Globus pallidus (tissue), 1 donor: ENCODE data around the gene EXOC2.
A peak's percentile ranks its signal among the peaks of the same experiment; 100 is the strongest.

Experiments
- DNase-seq: peaks from one replicate; pipeline ENCODE4 v3.0.0-alpha.2; 2015; ENCODE audit warnings: low spot score

The EXOC2 gene

GRCh38 chr6:493840-494239 lies 199.1 kb downstream of the EXOC2 start:
- DNase-seq, result no peak

GRCh38 chr6:492816-493414 lies 200.0 kb downstream of the EXOC2 start:
- no peak for DNase-seq

- DNase-seq, result no peak
These were observed 200.8 kb downstream of the EXOC2 start for GRCh38 chr6:492178-492577.

- no peak for DNase-seq
These were observed 201.7 kb downstream of the EXOC2 start for GRCh38 chr6:491233-491632.

- DNase-seq, result no peak
These were observed 202.5 kb downstream of the EXOC2 start for GRCh38 chr6:490251-491037.

GRCh38 chr6:489762-490161 lies 203.2 kb downstream of the EXOC2 start:
- DNase-seq, result no peak

- no peak for DNase-seq
These were observed 203.9 kb downstream of the EXOC2 start for GRCh38 chr6:489001-489400.

GRCh38 chr6:487956-488355 lies 205.0 kb downstream of the EXOC2 start:
- DNase-seq, result peak; percentile 97

- no peak for DNase-seq
These were observed 207.2 kb downstream of the EXOC2 start for GRCh38 chr6:485655-486170.

GRCh38 chr6:484746-485145 lies 208.2 kb downstream of the EXOC2 start:
- no peak for DNase-seq

GRCh38 chr6:484086-484745 lies 208.7 kb downstream of the EXOC2 start:
- no peak for DNase-seq

- no peak for DNase-seq
These were observed 217.6 kb downstream of the EXOC2 start for GRCh38 chr6:475314-475713.

- DNase-seq, result no peak
These were observed 218.3 kb downstream of the EXOC2 start for GRCh38 chr6:474453-475185.

GRCh38 chr6:473768-474452 lies 219.0 kb downstream of the EXOC2 start:
- DNase-seq, result no peak

GRCh38 chr6:473356-473755 lies 219.6 kb downstream of the EXOC2 start:
- DNase-seq, result no peak

- no peak for DNase-seq
These were observed 222.0 kb downstream of the EXOC2 start for GRCh38 chr6:470901-471448.

GRCh38 chr6:470051-470900 lies 222.7 kb downstream of the EXOC2 start:
- DNase-seq, result no peak

GRCh38 chr6:467671-468082 lies 225.3 kb downstream of the EXOC2 start:
- DNase-seq, result no peak

GRCh38 chr6:467111-467510 lies 225.8 kb downstream of the EXOC2 start:
- no peak for DNase-seq

GRCh38 chr6:466564-466963 lies 226.4 kb downstream of the EXOC2 start:
- DNase-seq, result no peak
